HCT116 (cell line): ENCODE results near the gene SULT2B1.

ENCODE experiments used
- CTCF ChIP-seq, 3 experiments: fragments of 200-600 bp in 1 of 3; sonication (generic) in 1 of 3; IDR thresholded peaks in 2 of 3; conservative IDR thresholded peaks in 1 of 3; 2 replicates each; pipeline ENCODE4 v1.5.1; 2012 to 2017; ENCODE audit warnings: low read depth in 2 of 3, low read length in 2 of 3, antibody characterized with exemption in 1 of 3, borderline replicate concordance in 1 of 3, control low read depth in 1 of 3, mild to moderate bottlenecking in 1 of 3, mixed read lengths in 1 of 3, mixed run types in 1 of 3, moderate library complexity in 1 of 3; ENCODE audit not compliant: insufficient read depth in 1 of 3
- EGR1 ChIP-seq: IDR thresholded peaks from 2 replicates; pipeline ENCODE4 v1.6.1; 2012; ENCODE audit warnings: low read depth
- EZH2phosphoT487 ChIP-seq: fragments of 200-600 bp; IDR thresholded peaks from 2 replicates; pipeline ENCODE4 v1.6.1; 2018; ENCODE audit warnings: antibody characterized with exemption, borderline replicate concordance
- JUND ChIP-seq: IDR thresholded peaks from 2 replicates; pipeline ENCODE4 v1.6.1; 2012
- POLR2A ChIP-seq: IDR thresholded peaks from 2 replicates; pipeline ENCODE4 v1.7.0; 2011; ENCODE audit warnings: borderline replicate concordance; ENCODE audit not compliant: insufficient read depth, insufficient read length; ENCODE audit errors: extremely low read depth
- POLR2AphosphoS5 ChIP-seq: IDR thresholded peaks from 2 replicates; pipeline ENCODE4 v1.6.1; 2011; ENCODE audit warnings: mild to moderate bottlenecking, low read depth, low read length, moderate library complexity
- ZNF274 ChIP-seq: fragments of 200-500 bp; sonication (Bioruptor generic); IDR thresholded peaks from 2 replicates; pipeline ENCODE4 v1.6.1; 2014; ENCODE audit warnings: mild to moderate bottlenecking, low read depth, low read length, inconsistent platforms
- TF ChIP-seq, protein P1 (sequence below): IDR thresholded peaks from 2 replicates; pipeline ENCODE4 v1.6.1; 2012

GRCh38 chr19:48511321-48511731 lies 40.6 kb upstream of the SULT2B1 start:
- TF ChIP-seq CTCF (IDR thresholded peaks at IDR 0.05 in 2 of 3, conservative IDR thresholded peaks at IDR 0.05 in 1 of 3; ENCODE audit: borderline replicate concordance in 1 of 3, insufficient read depth in 1 of 3, low read depth in 2 of 3, low read length in 2 of 3) (no peak), EGR1 (no peak), POLR2AphosphoS5 (no peak), EZH2phosphoT487 (no peak), JUND (no peak), ZNF274 (no peak), POLR2A (no peak)
- TF ChIP-seq, protein P1, sequence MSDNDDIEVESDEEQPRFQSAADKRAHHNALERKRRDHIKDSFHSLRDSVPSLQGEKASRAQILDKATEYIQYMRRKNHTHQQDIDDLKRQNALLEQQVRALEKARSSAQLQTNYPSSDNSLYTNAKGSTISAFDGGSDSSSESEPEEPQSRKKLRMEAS: no peak
